Activated naive CD8-positive, alpha-beta T cell treated with anti-CD3 and anti-CD28 coated beads, Interleukin-2, amount 10 ng/mL, durations not matched to agents 7 days and 5 days (primary cell): ENCODE measurements around the gene ALG9. TPM values are rescaled to one million over a fixed set of nuclear protein-coding genes. Genes with fewer than 3 reads are reported as not detected.
"Not testable (repeated sequence)": the region's sequence is repeated elsewhere in the genome, so short reads cannot be mapped to it uniquely, and the experiment has no call there.

Experiments
- ATAC-seq: fragments of 150-1000 bp; cut with Tn5 transposase; one replicate; pipeline ENCODE4 v1.10.0; 2021; ENCODE audit warnings: low read depth, moderate library complexity
- POLR2A ChIA-PET: fragments of 350-600 bp; sonication (Branson Sonifier 250); formaldehyde crosslinking; loops from one replicate; lab custom pipeline; 2021; ENCODE audit warnings: antibody characterized with exemption; lab: Charles Lee
- DNase-seq: peaks from one replicate; pipeline ENCODE4 v3.0.0; 2021
- H3K27ac Mint-ChIP-seq: one replicate; pipeline ENCODE4 v1.8.0; 2022; ENCODE audit warnings: mild to moderate bottlenecking, mixed read lengths
- H3K27me3 Mint-ChIP-seq: one replicate; pipeline ENCODE4 v1.8.0; 2022; ENCODE audit warnings: mild to moderate bottlenecking, moderate library complexity, mixed read lengths
- H3K36me3 Mint-ChIP-seq: one replicate; pipeline ENCODE4 v1.8.0; 2021; ENCODE audit warnings: mild to moderate bottlenecking, mixed read lengths
- H3K4me1 Mint-ChIP-seq: one replicate; pipeline ENCODE4 v1.8.0; 2021; ENCODE audit warnings: mixed read lengths
- H3K4me3 Mint-ChIP-seq: one replicate; pipeline ENCODE4 v1.8.0; 2022; ENCODE audit warnings: mild to moderate bottlenecking, moderate library complexity, mixed read lengths
- H3K9me3 Mint-ChIP-seq: one replicate; pipeline ENCODE4 v1.8.0; 2021; ENCODE audit warnings: mixed read lengths
- total RNA-seq, 2 experiments: library from RNA; stranded (reverse); gene quantifications; one replicate each; pipeline ENCODE4 v1.2.3, GENCODE V29; 2021

The ALG9 gene
- total RNA-seq, 2 experiments from 2014 or later = 26.8 to 28.8 TPM

DNA sequence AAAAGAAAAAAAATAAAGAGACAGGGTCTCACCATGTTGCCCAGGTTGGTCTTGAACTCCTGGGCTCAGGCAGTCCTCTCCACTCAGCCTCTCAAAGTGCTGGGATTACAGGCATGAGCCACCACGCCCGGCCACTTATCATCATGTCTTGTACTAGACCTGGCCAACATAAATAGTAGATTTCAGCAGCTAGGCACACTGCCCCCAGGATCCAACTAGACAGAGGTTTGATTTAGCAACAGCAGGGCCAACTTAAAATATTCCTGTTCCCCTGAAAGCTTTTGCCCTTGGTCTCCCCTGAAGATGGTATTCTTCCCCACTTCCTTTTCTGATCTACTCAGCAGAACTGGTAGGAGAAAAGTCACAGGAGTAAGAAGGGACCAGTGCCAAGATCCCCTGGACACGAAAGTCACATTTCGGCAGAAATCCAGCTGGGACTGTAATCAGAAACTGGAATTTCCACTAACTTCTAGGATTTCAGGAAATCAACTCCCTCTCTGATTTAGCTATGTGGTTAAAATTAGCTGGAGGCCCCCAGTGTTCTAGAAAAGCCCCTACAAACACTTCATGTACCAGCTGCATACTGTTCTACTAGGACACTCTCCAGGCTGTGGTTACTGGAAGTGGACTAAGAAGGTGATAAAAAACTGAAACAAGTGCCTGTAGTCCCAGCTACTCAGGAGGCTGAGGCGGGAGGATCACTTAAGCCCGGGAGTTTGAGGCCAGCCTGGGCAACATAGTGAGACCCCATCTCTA is 96.2 kb downstream of the ALG9 start:
- POLR2A ChIA-PET = no interaction called here
- H3K36me3 Mint-ChIP-seq = no peaks in the 10 kb centered on the region

DNA sequence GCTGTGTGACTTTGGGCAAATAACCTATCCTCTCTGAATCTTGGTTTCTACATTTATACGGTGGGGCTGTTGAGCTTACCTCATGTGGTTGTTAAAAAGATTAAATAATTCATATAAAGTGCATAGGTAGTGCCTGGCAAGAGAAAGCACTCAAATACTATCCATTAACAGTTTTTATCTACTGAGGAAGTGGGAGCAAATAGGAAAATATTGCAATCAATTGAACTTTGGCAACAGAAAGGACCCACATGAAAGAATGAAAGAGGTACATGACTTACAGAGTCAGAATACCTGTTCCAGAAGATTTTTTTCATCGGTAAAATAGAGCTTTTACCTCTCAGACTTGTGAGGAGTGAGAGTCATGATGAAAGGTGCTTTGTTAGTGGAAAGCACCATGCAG is 98.8 kb downstream of the ALG9 start:
- ATAC-seq = no peak
- H3K27ac Mint-ChIP-seq = no peak overlapping the region
- no peak for DNase-seq
- POLR2A ChIA-PET = no interaction called here
- no peak overlapping the region for H3K4me3 Mint-ChIP-seq
- no peaks in the 10 kb centered on the region for H3K36me3 Mint-ChIP-seq
- no peaks in the 10 kb centered on the region for H3K27me3 Mint-ChIP-seq
- H3K4me1 Mint-ChIP-seq = peaks cover 1% of the 10 kb centered on the region
- no peaks in the 10 kb centered on the region for H3K9me3 Mint-ChIP-seq

More for the DNA sequence above, 96.2 kb downstream of the ALG9 start:
- H3K27me3 Mint-ChIP-seq = no peaks in the 10 kb centered on the region
- ATAC-seq (no peak), DNase-seq (no peak)
- H3K4me3 Mint-ChIP-seq = no peak overlapping the region
- no peak overlapping the region for H3K27ac Mint-ChIP-seq
- H3K9me3 Mint-ChIP-seq = no peaks in the 10 kb centered on the region
- peaks cover 1% of the 10 kb centered on the region for H3K4me1 Mint-ChIP-seq

DNA sequence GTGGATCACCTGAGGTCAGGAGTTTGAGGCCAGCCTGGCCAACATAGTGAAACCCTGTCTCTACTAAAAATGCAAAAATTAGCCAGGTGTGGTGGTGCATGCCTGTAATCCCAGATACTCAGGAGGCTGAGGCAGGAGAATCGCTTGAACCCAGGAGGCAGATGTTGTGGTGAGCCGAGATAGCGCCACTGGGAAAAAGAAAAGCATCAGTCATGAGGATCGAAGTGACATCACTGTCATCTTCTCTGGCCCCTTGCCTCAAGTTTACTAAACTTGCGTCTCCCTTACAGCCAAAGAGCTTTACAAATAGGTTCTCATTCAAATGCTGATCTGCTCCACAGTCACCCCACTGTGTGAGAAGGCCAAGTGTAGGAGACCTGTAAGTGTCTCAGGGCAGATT is 100.2 kb downstream of the ALG9 start:
- DNase-seq, POLR2A ChIA-PET, H3K9me3 Mint-ChIP-seq, H3K36me3 Mint-ChIP-seq, H3K27me3 Mint-ChIP-seq, H3K4me1 Mint-ChIP-seq, H3K4me3 Mint-ChIP-seq, H3K27ac Mint-ChIP-seq, ATAC-seq: not testable (repeated sequence)

DNA sequence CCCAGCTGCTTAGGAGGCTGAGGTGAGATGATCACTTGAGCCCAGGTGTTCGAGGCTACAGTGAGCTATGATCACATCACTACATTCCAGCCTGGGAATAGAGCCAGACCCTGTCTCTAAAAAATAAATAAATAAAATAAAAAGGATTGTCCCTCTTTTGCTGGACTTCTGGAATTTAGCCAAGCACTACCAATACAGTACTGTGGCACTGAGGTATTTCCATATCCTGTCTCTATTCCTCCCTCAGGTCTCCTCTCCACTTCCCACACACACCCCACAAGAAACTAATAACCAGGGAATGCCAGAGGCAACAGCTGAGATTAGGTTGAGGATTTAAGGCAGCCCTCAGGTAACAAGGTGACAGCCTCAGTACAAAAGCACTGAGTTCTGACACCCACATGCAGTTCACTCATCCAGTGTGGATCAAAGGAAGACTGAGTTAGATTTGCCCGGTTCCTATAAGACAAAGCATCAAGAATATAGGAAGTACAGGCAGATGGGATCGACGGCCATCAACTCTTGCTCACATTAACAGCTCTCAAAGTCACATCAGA is 100.7 kb downstream of the ALG9 start:
- no peaks in the 10 kb centered on the region for H3K9me3 Mint-ChIP-seq
- H3K4me3 Mint-ChIP-seq = no peak overlapping the region
- POLR2A ChIA-PET = no interaction called here
- H3K27ac Mint-ChIP-seq = no peak overlapping the region
- no peak for ATAC-seq
- H3K36me3 Mint-ChIP-seq = no peaks in the 10 kb centered on the region
- no peak for DNase-seq
- peaks cover 8% of the 10 kb centered on the region for H3K4me1 Mint-ChIP-seq
- no peaks in the 10 kb centered on the region for H3K27me3 Mint-ChIP-seq

GRCh38 chr11:111766834-111767142 is 104.6 kb downstream of the ALG9 start:
- Mint-ChIP-seq H3K27ac (peak overlapping the region; percentile 97), H3K27me3 (no peaks in the 10 kb centered on the region), H3K4me3 (peak overlapping the region; percentile 98), H3K4me1 (peaks cover 29% of the 10 kb centered on the region), H3K9me3 (no peaks in the 10 kb centered on the region), H3K36me3 (peaks cover 17% of the 10 kb centered on the region)
- POLR2A ChIA-PET = interaction anchor here (0.7 to 2.2 kb wide), 5 partner anchors 26 to 460 kb away, joined by 3 to 7 read pairs (median 5); partner anchors contain the start of genes ALG9 and SIK2
- DNase-seq (no peak), ATAC-seq (no peak)

DNA sequence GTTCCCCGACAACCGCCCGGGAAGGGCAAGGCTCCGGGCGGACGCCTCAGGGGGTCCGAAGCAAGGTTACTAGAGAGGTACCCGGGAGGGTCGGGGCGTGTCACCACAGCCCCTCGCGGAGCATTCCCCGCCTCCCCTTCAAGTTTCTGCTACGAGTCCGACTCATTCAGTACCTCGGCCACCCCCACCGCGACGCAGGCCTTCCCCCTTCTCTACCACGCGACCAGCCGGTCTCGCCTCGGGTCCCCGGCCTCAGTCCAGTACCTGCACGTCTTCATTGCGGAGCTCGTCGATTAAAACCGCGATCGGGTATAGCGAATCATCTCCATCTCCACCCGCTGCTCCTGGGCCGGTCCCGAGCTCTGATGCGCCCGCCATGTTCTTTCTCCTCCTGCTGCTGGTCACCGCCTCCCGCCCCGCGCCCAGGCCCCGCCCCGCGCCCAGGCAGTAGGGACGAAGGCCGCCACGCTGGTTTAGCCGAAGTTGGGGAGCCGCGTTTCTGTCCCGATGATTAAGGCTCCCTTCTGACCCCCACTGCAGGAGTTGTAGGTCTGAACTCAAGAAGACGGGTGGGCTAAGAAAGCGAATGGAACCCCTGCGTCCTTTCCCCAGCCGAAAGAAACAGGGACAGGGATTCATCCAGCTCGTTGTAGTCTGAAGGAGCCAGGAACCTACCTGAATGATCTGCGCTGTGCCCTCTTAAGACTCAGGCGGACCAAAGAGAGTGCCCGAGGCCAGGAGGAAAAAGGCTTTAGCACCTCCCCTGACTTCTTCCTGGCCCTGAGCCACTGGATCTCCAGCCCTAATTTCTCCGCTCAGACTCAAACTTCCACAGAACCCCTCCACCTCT is 105.2 kb downstream of the ALG9 start, which contains the start of gene PPP2R1B:
Gene PPP2R1B, minus strand, starts transcription at position 406 of the 850 bp plus-strand sequence. Its CDS starts 28 bp downstream, at position 378.
- Mint-ChIP-seq H3K36me3 (peaks cover 17% of the 10 kb centered on the region), H3K4me3 (peak within 1 kb of the TSS; percentile 98), H3K9me3 (no peaks in the 10 kb centered on the region), H3K27me3 (no peaks in the 10 kb centered on the region), H3K27ac (peak within 1 kb of the TSS; percentile 97), H3K4me1 (peaks cover 30% of the 10 kb centered on the region)
- peak; percentile 93 for ATAC-seq
- DNase-seq = peak; percentile 80
- POLR2A ChIA-PET = interaction anchor here (0.7 to 2.2 kb wide), 5 partner anchors 27 to 461 kb away, joined by 3 to 7 read pairs (median 5); partner anchors contain the start of genes ALG9 and SIK2

DNA sequence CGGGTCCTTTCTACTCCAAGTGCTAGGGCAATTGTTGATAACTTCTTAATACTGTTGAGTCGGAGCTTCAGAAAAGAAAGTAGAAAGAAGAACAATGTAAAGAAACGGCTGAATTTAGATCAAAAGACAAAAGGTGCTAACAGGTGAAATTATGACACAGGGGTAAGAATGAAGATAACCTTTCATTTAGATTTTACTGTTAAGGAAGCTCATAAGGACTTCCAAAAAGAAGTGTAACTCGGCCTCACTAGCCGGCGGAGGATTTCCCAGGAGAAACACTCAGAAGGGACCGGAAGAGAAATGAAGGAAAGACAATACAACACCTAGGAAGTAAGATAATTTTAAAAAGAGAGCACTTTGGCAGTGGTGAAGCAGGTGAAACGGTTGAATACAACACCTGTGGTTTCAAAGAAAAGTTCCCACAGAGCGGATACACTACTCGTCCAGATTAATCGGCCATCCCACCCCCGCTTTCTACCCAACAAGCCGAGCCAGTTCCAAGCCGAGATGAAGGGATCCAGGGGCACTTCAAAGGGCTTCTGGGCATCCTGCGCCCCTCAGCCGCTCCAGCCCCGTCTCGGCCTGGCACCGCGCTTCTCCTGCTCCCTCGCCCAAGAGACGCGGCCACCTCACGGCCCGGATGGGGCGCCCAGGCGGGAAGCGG is 105.9 kb downstream of the ALG9 start:
- DNase-seq = no peak
- peak overlapping the region; percentile 97 for H3K27ac Mint-ChIP-seq
- H3K4me3 Mint-ChIP-seq = peak overlapping the region; percentile 98
- no peak for ATAC-seq
- no peaks in the 10 kb centered on the region for H3K27me3 Mint-ChIP-seq
- POLR2A ChIA-PET = interaction anchor here (1.0 to 2.2 kb wide), 4 partner anchors 27 to 461 kb away, joined by 3 to 5 read pairs (median 4); partner anchors contain the start of genes ALG9 and SIK2
- H3K4me1 Mint-ChIP-seq = peaks cover 30% of the 10 kb centered on the region
- H3K36me3 Mint-ChIP-seq = peaks cover 20% of the 10 kb centered on the region
- no peaks in the 10 kb centered on the region for H3K9me3 Mint-ChIP-seq

DNA sequence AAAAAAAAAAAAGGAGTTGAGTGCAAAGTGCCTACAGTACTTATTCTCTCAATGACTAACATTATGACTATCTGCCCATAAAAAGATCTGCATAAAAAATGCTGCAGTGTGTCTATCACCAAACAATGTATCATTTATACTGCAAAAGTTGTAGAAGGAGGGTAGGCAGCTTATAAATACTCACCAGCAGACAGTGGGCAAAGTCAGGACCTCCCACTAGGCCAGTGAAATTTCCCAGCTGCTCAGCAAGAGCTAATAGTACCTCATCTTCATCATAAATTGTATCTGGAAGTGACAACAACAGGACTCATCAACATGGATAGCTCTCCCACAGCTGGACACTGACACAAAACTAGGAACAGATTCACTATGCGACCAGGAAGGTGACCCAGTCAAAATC is 106.8 kb downstream of the ALG9 start:
- Mint-ChIP-seq H3K27me3 (no peaks in the 10 kb centered on the region), H3K4me1 (peaks cover 30% of the 10 kb centered on the region), H3K9me3 (no peaks in the 10 kb centered on the region), H3K4me3 (peak overlapping the region; percentile 98), H3K36me3 (peaks cover 22% of the 10 kb centered on the region), H3K27ac (no peak overlapping the region)
- DNase-seq = no peak
- POLR2A ChIA-PET = interaction anchor here (1.0 kb wide), 1 partner anchor 162 kb away, joined by 4 read pairs; the partner anchor contains the start of gene SIK2
- ATAC-seq = no peak

- Mint-ChIP-seq H3K4me3 (no peak overlapping the region), H3K27ac (no peak overlapping the region), H3K4me1 (peaks cover 30% of the 10 kb centered on the region), H3K36me3 (peaks cover 32% of the 10 kb centered on the region), H3K27me3 (no peaks in the 10 kb centered on the region), H3K9me3 (no peaks in the 10 kb centered on the region)
- DNase-seq (no peak), ATAC-seq (no peak)
- POLR2A ChIA-PET = no interaction called here
Measured at GRCh38 chr11:111762981-111763643, 108.3 kb downstream of the ALG9 start.

DNA sequence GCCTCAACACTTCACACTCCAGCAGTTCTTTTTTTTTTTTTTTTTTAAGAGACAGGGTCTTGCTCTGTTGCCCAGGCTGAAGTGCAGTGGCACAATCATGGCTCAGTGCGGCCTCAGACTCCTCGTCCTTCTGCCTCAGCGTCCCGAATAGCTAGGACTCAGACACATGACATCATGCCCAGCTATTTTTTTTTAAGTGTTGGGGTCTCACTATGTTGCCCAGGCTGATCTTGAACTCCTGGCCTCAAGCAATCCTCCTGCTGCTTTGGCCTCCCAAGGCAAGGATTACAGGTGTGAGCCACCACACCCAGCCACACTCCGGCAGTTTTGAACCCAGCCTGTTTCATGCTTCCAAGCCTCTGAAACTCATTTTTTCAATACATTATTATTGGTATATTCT is 108.9 kb downstream of the ALG9 start:
- no peak overlapping the region for H3K27ac Mint-ChIP-seq
- POLR2A ChIA-PET = no interaction called here
- H3K36me3 Mint-ChIP-seq = peaks cover 34% of the 10 kb centered on the region

DNA sequence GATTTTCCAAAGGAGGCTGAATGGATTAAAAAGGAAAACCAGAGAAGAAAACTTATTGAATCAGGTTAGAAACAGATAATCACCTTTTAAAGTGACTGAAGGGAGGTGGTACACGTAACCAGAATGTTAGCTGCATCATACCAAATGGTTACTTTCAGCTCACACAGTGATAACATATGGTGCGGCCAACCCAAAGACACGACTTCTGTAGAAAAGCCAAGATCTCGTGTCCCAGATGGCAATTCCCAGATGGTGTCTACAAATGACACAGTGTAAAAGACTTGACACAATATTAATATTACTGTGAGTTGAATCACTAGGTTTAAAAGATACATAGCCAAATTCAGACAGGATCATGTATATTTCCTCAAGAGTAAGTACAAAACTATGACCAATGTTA is 110.3 kb downstream of the ALG9 start:
- no peak overlapping the region for H3K27ac Mint-ChIP-seq
- ATAC-seq = no peak
- POLR2A ChIA-PET = no interaction called here
- peaks cover 38% of the 10 kb centered on the region for H3K36me3 Mint-ChIP-seq
- no peaks in the 10 kb centered on the region for H3K9me3 Mint-ChIP-seq
- H3K4me1 Mint-ChIP-seq = peaks cover 22% of the 10 kb centered on the region
- no peak overlapping the region for H3K4me3 Mint-ChIP-seq
- no peaks in the 10 kb centered on the region for H3K27me3 Mint-ChIP-seq
- no peak for DNase-seq

More for the DNA sequence above, 108.9 kb downstream of the ALG9 start:
- Mint-ChIP-seq H3K9me3 (no peaks in the 10 kb centered on the region), H3K27me3 (no peaks in the 10 kb centered on the region), H3K4me3 (no peak overlapping the region), H3K4me1 (peaks cover 30% of the 10 kb centered on the region)
- DNase-seq (no peak), ATAC-seq (no peak)

GRCh38 chr11:111759778-111760407 is 111.5 kb downstream of the ALG9 start:
- POLR2A ChIA-PET = no interaction called here
- H3K4me1 Mint-ChIP-seq = peaks cover 17% of the 10 kb centered on the region
- H3K27me3 Mint-ChIP-seq = no peaks in the 10 kb centered on the region
- H3K9me3 Mint-ChIP-seq = no peaks in the 10 kb centered on the region
- H3K4me3 Mint-ChIP-seq = no peak overlapping the region
- ATAC-seq (no peak), DNase-seq (no peak)
- H3K27ac Mint-ChIP-seq = no peak overlapping the region
- H3K36me3 Mint-ChIP-seq = peaks cover 40% of the 10 kb centered on the region
